SU-DHL-6 (cell line): ENCODE data around the gene FBP1.

ENCODE experiments used
- H2AFZ ChIP-seq: fragments of 200-600 bp; sonication (generic); 2 replicates; pipeline ENCODE4 v1.6.1; 2014; ENCODE audit warnings: low read depth, mild to moderate bottlenecking, moderate library complexity, mixed read lengths, antibody characterized with exemption, low read length; ENCODE audit not compliant: severe bottlenecking
- H3F3A ChIP-seq: fragments of 200-600 bp; shearing (Covaris generic); 2 replicates; pipeline ENCODE4 v1.6.0; 2016; ENCODE audit warnings: antibody characterized with exemption, mild to moderate bottlenecking; ENCODE audit not compliant: insufficient read depth
- H3K27ac ChIP-seq: fragments of 200-600 bp; sonication (generic); 2 replicates; pipeline ENCODE4 v1.5.1; 2016; ENCODE audit warnings: low read depth, mild to moderate bottlenecking, low read length, moderate library complexity, mixed read lengths
- H3K27me3 ChIP-seq: fragments of 200-600 bp; sonication (generic), shearing (Covaris generic); 2 replicates; pipeline ENCODE4 v1.6.0; 2014; ENCODE audit warnings: mild to moderate bottlenecking, low read length
- H3K36me3 ChIP-seq: fragments of 200-600 bp; sonication (generic); 2 replicates; pipeline ENCODE4 v1.6.1; 2014; ENCODE audit warnings: mild to moderate bottlenecking, low read length, mixed read lengths
- H3K4me2 ChIP-seq: fragments of 300-600, 200-600 bp; shearing (Covaris generic), sonication (generic); 2 replicates; pipeline ENCODE4 v1.6.0; 2014; ENCODE audit warnings: low read length, low read depth, mild to moderate bottlenecking; ENCODE audit not compliant: poor library complexity, severe bottlenecking
- H3K4me3 ChIP-seq: fragments of 200-600 bp; sonication (generic); 2 replicates; pipeline ENCODE4 v1.5.1; 2014; ENCODE audit warnings: antibody characterized with exemption, low read length, mild to moderate bottlenecking, mixed read lengths; ENCODE audit not compliant: insufficient read depth, poor library complexity, severe bottlenecking
- H3K79me2 ChIP-seq: fragments of 200-600 bp; sonication (generic); 2 replicates; pipeline ENCODE4 v1.6.1; 2014; ENCODE audit warnings: mild to moderate bottlenecking, low read length, moderate library complexity; ENCODE audit not compliant: insufficient read depth
- H3K9ac ChIP-seq: fragments of 200-600 bp; sonication (generic); 2 replicates; pipeline ENCODE4 v1.7.0; 2014; ENCODE audit warnings: mild to moderate bottlenecking, low read length
- H3K9me2 ChIP-seq: fragments of 200-600 bp; sonication (generic); replicated peaks from 2 replicates; pipeline ENCODE4 v1.6.1; 2014; ENCODE audit warnings: low read length; ENCODE audit not compliant: insufficient read depth
- H3K9me3 ChIP-seq: fragments of 200-600 bp; sonication (generic); 2 replicates; pipeline ENCODE4 v1.6.1; 2014; ENCODE audit warnings: low read length, mixed read lengths; ENCODE audit not compliant: insufficient read depth
- H4K20me1 ChIP-seq: fragments of 200-600 bp; sonication (generic); 2 replicates; pipeline ENCODE4 v1.6.1; 2014; ENCODE audit warnings: low read depth, mild to moderate bottlenecking, antibody characterized with exemption, low read length, moderate library complexity, mixed read lengths
- EZH2phosphoT487 ChIP-seq: fragments of 200-600 bp; sonication (generic), shearing (Covaris generic); conservative IDR thresholded peaks from 2 replicates; pipeline ENCODE4 v1.6.1; 2018; ENCODE audit warnings: mild to moderate bottlenecking, antibody characterized with exemption, low read length, moderate library complexity, mixed read lengths
- TF ChIP-seq, protein P1 (sequence below): fragments of 200-600 bp; sonication (generic); IDR thresholded peaks from one replicate; pipeline ENCODE4 v1.5.1; 2017; ENCODE audit warnings: antibody characterized with exemption, mild to moderate bottlenecking, low read length, moderate library complexity; ENCODE audit not compliant: insufficient read depth, poor library complexity, severe bottlenecking

Gene FBP1

DNA sequence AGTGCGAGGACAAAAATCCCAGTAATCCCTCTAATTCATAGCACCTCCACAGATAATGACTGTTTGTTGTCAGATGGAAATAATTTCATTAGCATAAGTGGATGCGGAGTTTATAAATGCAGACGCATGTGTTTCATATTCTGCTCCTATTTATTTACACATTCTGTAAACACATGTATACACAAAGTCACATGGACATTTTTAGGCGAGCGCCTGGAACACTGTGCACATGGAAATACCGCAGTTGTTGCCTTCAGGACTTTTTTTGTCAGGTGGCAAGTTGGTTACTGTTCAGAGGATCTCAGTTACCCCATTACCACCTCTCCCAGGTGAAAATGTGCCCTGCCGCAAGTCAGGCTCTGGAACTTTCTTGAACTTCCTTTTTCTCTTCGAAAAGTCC, 40.3 kb upstream of the FBP1 start:
- TF ChIP-seq, protein P1, sequence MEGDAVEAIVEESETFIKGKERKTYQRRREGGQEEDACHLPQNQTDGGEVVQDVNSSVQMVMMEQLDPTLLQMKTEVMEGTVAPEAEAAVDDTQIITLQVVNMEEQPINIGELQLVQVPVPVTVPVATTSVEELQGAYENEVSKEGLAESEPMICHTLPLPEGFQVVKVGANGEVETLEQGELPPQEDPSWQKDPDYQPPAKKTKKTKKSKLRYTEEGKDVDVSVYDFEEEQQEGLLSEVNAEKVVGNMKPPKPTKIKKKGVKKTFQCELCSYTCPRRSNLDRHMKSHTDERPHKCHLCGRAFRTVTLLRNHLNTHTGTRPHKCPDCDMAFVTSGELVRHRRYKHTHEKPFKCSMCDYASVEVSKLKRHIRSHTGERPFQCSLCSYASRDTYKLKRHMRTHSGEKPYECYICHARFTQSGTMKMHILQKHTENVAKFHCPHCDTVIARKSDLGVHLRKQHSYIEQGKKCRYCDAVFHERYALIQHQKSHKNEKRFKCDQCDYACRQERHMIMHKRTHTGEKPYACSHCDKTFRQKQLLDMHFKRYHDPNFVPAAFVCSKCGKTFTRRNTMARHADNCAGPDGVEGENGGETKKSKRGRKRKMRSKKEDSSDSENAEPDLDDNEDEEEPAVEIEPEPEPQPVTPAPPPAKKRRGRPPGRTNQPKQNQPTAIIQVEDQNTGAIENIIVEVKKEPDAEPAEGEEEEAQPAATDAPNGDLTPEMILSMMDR = no peak
- no peak for TF ChIP-seq EZH2phosphoT487
- Histone ChIP-seq H3K9me2 (no peaks in the 10 kb centered on the region), H3K36me3 (no peaks in the 10 kb centered on the region), H3K9ac (no peak overlapping the region), H3K27me3 (no peaks in the 10 kb centered on the region), H3K27ac (no peak overlapping the region), H3K9me3 (no peaks in the 10 kb centered on the region), H3K4me2 (no peak overlapping the region), H3F3A (no peaks in the 10 kb centered on the region), H4K20me1 (no peaks in the 10 kb centered on the region), H3K79me2 (no peaks in the 10 kb centered on the region), H2AFZ (no peak overlapping the region), H3K4me3 (no peak overlapping the region)

GRCh38 chr9:94677929-94678328, 38.6 kb upstream of the FBP1 start:
- Histone ChIP-seq H3K27me3 (no peaks in the 10 kb centered on the region), H3F3A (no peaks in the 10 kb centered on the region), H3K4me2 (no peak overlapping the region), H3K9ac (no peak overlapping the region), H3K36me3 (no peaks in the 10 kb centered on the region), H3K27ac (no peak overlapping the region), H4K20me1 (no peaks in the 10 kb centered on the region), H3K79me2 (no peaks in the 10 kb centered on the region), H3K9me3 (no peaks in the 10 kb centered on the region), H2AFZ (no peak overlapping the region), H3K9me2 (no peaks in the 10 kb centered on the region), H3K4me3 (no peak overlapping the region)
- TF ChIP-seq, protein P1 = no peak
- no peak for TF ChIP-seq EZH2phosphoT487

GRCh38 chr9:94676446-94677131, 37.3 kb upstream of the FBP1 start:
- Histone ChIP-seq H3K4me2 (no peak overlapping the region), H3F3A (no peaks in the 10 kb centered on the region), H2AFZ (no peak overlapping the region), H3K36me3 (no peaks in the 10 kb centered on the region), H4K20me1 (no peaks in the 10 kb centered on the region), H3K27me3 (no peaks in the 10 kb centered on the region), H3K9ac (no peak overlapping the region), H3K9me2 (no peaks in the 10 kb centered on the region), H3K4me3 (no peak overlapping the region), H3K9me3 (no peaks in the 10 kb centered on the region), H3K79me2 (no peaks in the 10 kb centered on the region), H3K27ac (no peak overlapping the region)
- TF ChIP-seq, protein P1 = no peak
